ENCODE data around the gene DIS3L2.

The DIS3L2 gene

GRCh38 chr2:232076736-232077135 is 115.2 kb downstream of the DIS3L2 start:
- TF ChIP-seq CREB5 (CRISPR knock-in tag; IDR thresholded peaks at IDR 0.05; ENCODE audit: low read depth) (no peak), SNAI2 (CRISPR knock-in tag; IDR thresholded peaks at IDR 0.05) (no peak), ISL1 (CRISPR knock-in tag; IDR thresholded peaks at IDR 0.05) (no peak), ZNF70 (CRISPR knock-in tag; IDR thresholded peaks at IDR 0.05) (no peak)
- no peak for ATAC-seq

- no peak for TF ChIP-seq ZNF8 (CRISPR knock-in tag; IDR thresholded peaks at IDR 0.05)
- no peak for TF ChIP-seq ZFP3 (CRISPR knock-in tag; IDR thresholded peaks at IDR 0.05)
- no peak for TF ChIP-seq POU6F1 (CRISPR knock-in tag; IDR thresholded peaks at IDR 0.05; ENCODE audit: borderline replicate concordance, low read depth)
- TF ChIP-seq ESRRG (CRISPR knock-in tag; IDR thresholded peaks at IDR 0.05), result no peak
- TF ChIP-seq TCF4 (CRISPR knock-in tag; IDR thresholded peaks at IDR 0.05; ENCODE audit: borderline replicate concordance), result no peak
- TF ChIP-seq PPARA (CRISPR knock-in tag; IDR thresholded peaks at IDR 0.05; ENCODE audit: borderline replicate concordance), result no peak
- no peak for TF ChIP-seq PATZ1 (CRISPR knock-in tag; IDR thresholded peaks at IDR 0.05; ENCODE audit: borderline replicate concordance)
- TF ChIP-seq TSHZ2 (CRISPR knock-in tag; IDR thresholded peaks at IDR 0.05), result no peak
- no peak for TF ChIP-seq ZNF70 (CRISPR knock-in tag; IDR thresholded peaks at IDR 0.05)
- no peak for TF ChIP-seq ZFP30 (CRISPR knock-in tag; IDR thresholded peaks at IDR 0.05)
- no peak for TF ChIP-seq CSRNP3 (CRISPR knock-in tag; IDR thresholded peaks at IDR 0.05)
- TF ChIP-seq GLIS3 (CRISPR knock-in tag; IDR thresholded peaks at IDR 0.05), result no peak
- no peak for TF ChIP-seq OSR1 (CRISPR knock-in tag; IDR thresholded peaks at IDR 0.05)
- TF ChIP-seq TOX (CRISPR knock-in tag; IDR thresholded peaks at IDR 0.05; ENCODE audit: borderline replicate concordance), result no peak
- TF ChIP-seq ZC3H10 (CRISPR knock-in tag; IDR thresholded peaks at IDR 0.05), result no peak
- TF ChIP-seq CSDC2 (CRISPR knock-in tag; IDR thresholded peaks at IDR 0.05), result no peak
- TF ChIP-seq ZNF565 (CRISPR knock-in tag; conservative IDR thresholded peaks at IDR 0.05; ENCODE audit: low read depth), result no peak
- ATAC-seq, result no peak
These were observed 123.7 kb downstream of the DIS3L2 start for GRCh38 chr2:232085164-232085563.

- no peak for ATAC-seq
- TF ChIP-seq RARB (CRISPR knock-in tag; IDR thresholded peaks at IDR 0.05), result no peak
- TF ChIP-seq TSHZ2 (CRISPR knock-in tag; IDR thresholded peaks at IDR 0.05), result no peak
- TF ChIP-seq ISL1 (CRISPR knock-in tag; IDR thresholded peaks at IDR 0.05), result no peak
- TF ChIP-seq TCF4 (CRISPR knock-in tag; IDR thresholded peaks at IDR 0.05; ENCODE audit: borderline replicate concordance), result no peak
- TF ChIP-seq CREB5 (CRISPR knock-in tag; IDR thresholded peaks at IDR 0.05; ENCODE audit: low read depth), result no peak
- TF ChIP-seq BACH2 (CRISPR knock-in tag; IDR thresholded peaks at IDR 0.05; ENCODE audit: borderline replicate concordance), result no peak
- TF ChIP-seq GLIS3 (CRISPR knock-in tag; IDR thresholded peaks at IDR 0.05), result no peak
- TF ChIP-seq CSRNP3 (CRISPR knock-in tag; IDR thresholded peaks at IDR 0.05), result no peak
These were observed 124.4 kb downstream of the DIS3L2 start for GRCh38 chr2:232085826-232086425.

All from SK-N-SH treated with all-trans-retinoic acid at 6 μM for 48 hours (cell line).